Placental pericyte (primary cell): Measurements from ENCODE around the gene USP17L18. TPM values are rescaled to one million over a fixed set of nuclear protein-coding genes. Genes with fewer than 3 reads are reported as not detected.

Experiments
- total RNA-seq: library from RNA; depleted of rRNA; stranded (reverse); fragments of >200 nt; gene quantifications from 2 replicates; pipeline ENCODE4 v1.2.3, GENCODE V29; 2012

Gene USP17L18
- total RNA-seq, result not detected in 2 replicates

GRCh38 chr4:9247953-9248680 is at the start of gene USP17L18:
TSS of gene USP17L18 (plus strand) at chr4:9248630. CDS start at chr4:9248630, 0 bp downstream.

GRCh38 chr4:9210357-9210756 is 38.1 kb upstream of the USP17L18 start, which contains the start of gene USP17L10:
TSS of gene USP17L10 (plus strand) at chr4:9210657. CDS start at chr4:9210657, 0 bp downstream.

GRCh38 chr4:9215105-9215504 is 33.3 kb upstream of the USP17L18 start, which contains the start of gene USP17L11:
TSS of gene USP17L11 (plus strand) at chr4:9215405. CDS start at chr4:9215405, 0 bp downstream.

GRCh38 chr4:9219852-9220251 is 28.6 kb upstream of the USP17L18 start, which contains the start of gene USP17L12:
TSS of gene USP17L12 (plus strand) at chr4:9220152. CDS start at chr4:9220152, 0 bp downstream.

GRCh38 chr4:9224596-9224995 is 23.8 kb upstream of the USP17L18 start, which contains the start of gene USP17L13:
TSS of gene USP17L13 (plus strand) at chr4:9224896. CDS start at chr4:9224896, 0 bp downstream.

GRCh38 chr4:9234085-9234484 is 14.3 kb upstream of the USP17L18 start, which contains the start of gene USP17L15:
TSS of gene USP17L15 (plus strand) at chr4:9234385. CDS start at chr4:9234385, 0 bp downstream.

GRCh38 chr4:9243579-9243978 is 4.9 kb upstream of the USP17L18 start, which contains the start of gene USP17L17:
TSS of gene USP17L17 (plus strand) at chr4:9243879. CDS start at chr4:9243879, 0 bp downstream.

GRCh38 chr4:9253078-9253477 is 4.6 kb downstream of the USP17L18 start, which contains the start of gene USP17L19:
TSS of gene USP17L19 (plus strand) at chr4:9253378. CDS start at chr4:9253378, 0 bp downstream.

GRCh38 chr4:9257824-9258223 is 9.4 kb downstream of the USP17L18 start, which contains the start of gene USP17L20:
TSS of gene USP17L20 (plus strand) at chr4:9258124. CDS start at chr4:9258124, 0 bp downstream.

GRCh38 chr4:9262572-9262971 is 14.1 kb downstream of the USP17L18 start, which contains the start of gene USP17L21:
TSS of gene USP17L21 (plus strand) at chr4:9262872. CDS start at chr4:9262872, 0 bp downstream.

GRCh38 chr4:9267319-9267718 is 18.9 kb downstream of the USP17L18 start, which contains the start of gene USP17L22:
TSS of gene USP17L22 (plus strand) at chr4:9267619. CDS start at chr4:9267619, 0 bp downstream.

Other genes starting within 250 kb of the USP17L18 start
- not detected in 2 replicates for gene FAM90A26, start 78.2 kb upstream of the USP17L18 start, total RNA-seq
- not detected in 2 replicates for gene USP17L10, start 38.0 kb upstream of the USP17L18 start, total RNA-seq
- gene USP17L11, start 33.2 kb upstream of the USP17L18 start, total RNA-seq, result not detected in 2 replicates
- gene USP17L12, start 28.5 kb upstream of the USP17L18 start, total RNA-seq, result not detected in 2 replicates
- not detected in 2 replicates for gene USP17L13, start 23.7 kb upstream of the USP17L18 start, total RNA-seq
- not detected in 2 replicates for gene USP17L15, start 14.2 kb upstream of the USP17L18 start, total RNA-seq
- not detected in 2 replicates for gene USP17L17, start 4.8 kb upstream of the USP17L18 start, total RNA-seq
- not detected in 2 replicates for gene USP17L19, start 4.7 kb downstream of the USP17L18 start, total RNA-seq
- not detected in 2 replicates for gene USP17L20, start 9.5 kb downstream of the USP17L18 start, total RNA-seq
- gene USP17L21, start 14.2 kb downstream of the USP17L18 start, total RNA-seq, result not detected in 2 replicates
- not detected in 2 replicates for gene USP17L22, start 19.0 kb downstream of the USP17L18 start, total RNA-seq
- not detected in 2 replicates for gene USP17L24, start 76.5 kb downstream of the USP17L18 start, total RNA-seq
- gene USP17L25, start 81.3 kb downstream of the USP17L18 start, total RNA-seq, result not detected in 2 replicates
- gene USP17L26, start 86.0 kb downstream of the USP17L18 start, total RNA-seq, result not detected in 2 replicates
- not detected in 2 replicates for gene USP17L5, start 90.8 kb downstream of the USP17L18 start, total RNA-seq
- not detected in 2 replicates for gene USP17L27, start 95.5 kb downstream of the USP17L18 start, total RNA-seq
- gene USP17L28, start 100.3 kb downstream of the USP17L18 start, total RNA-seq, result not detected in 2 replicates
- not detected in 2 replicates for gene USP17L29, start 105.0 kb downstream of the USP17L18 start, total RNA-seq
- not detected in 2 replicates for gene USP17L30, start 114.5 kb downstream of the USP17L18 start, total RNA-seq
- gene DEFB131A, start 195.8 kb downstream of the USP17L18 start, total RNA-seq, result not detected in 2 replicates